ENCODE results near the gene CPLANE2. TPM values are rescaled to one million over a fixed set of nuclear protein-coding genes. Genes with fewer than 3 reads are reported as not detected.

CPLANE2 gene
- total RNA-seq, 1 experiment from 2014 or later: 6.3 TPM

- Histone ChIP-seq H3K4me2 (ENCODE audit: insufficient read depth, insufficient read length, low read length) (no peak overlapping the region), H2BK5ac (ENCODE audit: insufficient read length, low read length) (no peak overlapping the region), H3K23ac (ENCODE audit: insufficient read length, low read depth, low read length) (no peak overlapping the region), H4K5ac (ENCODE audit: insufficient read length, low read depth, low read length) (no peak overlapping the region), H2BK12ac (ENCODE audit: insufficient read length, low read depth, low read length) (no peak overlapping the region), H3K23me2 (ENCODE audit: insufficient read length, low read depth, low read length, poor library complexity, severe bottlenecking) (no peaks in the 10 kb centered on the region), H2AFZ (ENCODE audit: low read length) (no peak overlapping the region), H4K91ac (ENCODE audit: insufficient read length, low read depth, low read length) (no peak overlapping the region), H2BK120ac (ENCODE audit: low read depth, low read length, poor library complexity, severe bottlenecking) (no peak overlapping the region), H3K79me1 (ENCODE audit: insufficient read depth, low read depth, low read length, poor library complexity, severe bottlenecking) (no peaks in the 10 kb centered on the region), H3K27ac (ENCODE audit: insufficient read length, low read depth, low read length) (no peak overlapping the region), H3K4me1 (ENCODE audit: insufficient read depth, low read length) (no peaks in the 10 kb centered on the region), H2AK5ac (ENCODE audit: insufficient read length, low read length) (no peak overlapping the region), H2BK15ac (ENCODE audit: low read depth, low read length) (no peak overlapping the region), H3K9me3 (ENCODE audit: control insufficient read depth, low read depth, low read length) (no peaks in the 10 kb centered on the region), H3K9ac (ENCODE audit: extremely low read depth, insufficient read length, low read length) (no peak overlapping the region), H4K20me1 (ENCODE audit: control insufficient read depth, insufficient read depth, insufficient read length) (no peaks in the 10 kb centered on the region), H3K79me2 (ENCODE audit: insufficient read depth, low read length) (no peaks in the 10 kb centered on the region; the same call in 1 of the 2 replicates), H3K4ac (ENCODE audit: low read depth, low read length) (no peak overlapping the region), H4K8ac (replicated peaks; ENCODE audit: insufficient read length, low read depth, low read length) (no peak overlapping the region), H3T11ph (ENCODE audit: low read length) (no peak overlapping the region), H3K56ac (ENCODE audit: insufficient read length, low read depth, low read length) (no peak overlapping the region), H3K18ac (ENCODE audit: insufficient read length, low read depth, low read length) (no peak overlapping the region), H3K27me3 (ENCODE audit: insufficient read depth, low read length) (no peaks in the 10 kb centered on the region), H2BK20ac (ENCODE audit: low read depth, low read length, poor library complexity, severe bottlenecking) (no peak overlapping the region), H3K14ac (ENCODE audit: insufficient read depth, low read length) (no peak overlapping the region)
- Mint-ChIP-seq H3K4me3 (no peak overlapping the region), H3K36me3 (ENCODE audit: insufficient read depth in 1 of 3, low read depth in 3 of 3) (peaks cover 0 to 14% (median 5%) of the 10 kb centered on the region in 3 experiments; a peak in 5 of 7 replicates), H3K27ac (no peak overlapping the region), H3K27me3 (ENCODE audit: low read depth) (0 out of 2 replicates have a peak, but pooled peaks cover 2% of the 10 kb centered on the region), H3K9me3 (no peaks in the 10 kb centered on the region), H3K4me1 (peaks cover 5 to 7% of the 10 kb centered on the region in 2 experiments; a peak in 3 of 4 replicates)
- no peak for TF ChIP-seq CTCF (conservative IDR thresholded peaks at IDR 0.05)
- no CpG with 5 or more reads among the region's 4 CpGs for WGBS (ENCODE audit: extremely low coverage, insufficient read length, low lambda C conversion rate)
- DNase-seq: no peak
Measured at GRCh38 chr1:16286122-16286521, 49.1 kb upstream of the CPLANE2 start.

Measured in H9 (cell line).